Endothelial cell of umbilical vein (primary cell): Measurements from ENCODE around the gene ARHGAP15. TPM values are rescaled to one million over a fixed set of nuclear protein-coding genes. Genes with fewer than 3 reads are reported as not detected.

Source experiments
- BruUV-seq: library from RNA; stranded (reverse); fragments of 400-500 nt; replicated peaks from 2 replicates; lab custom pipeline; 2021; lab: Mats Ljungman, UMichigan
- CTCF ChIA-PET: fragments of 300-600, 350-600 bp; sonication (Branson Sonifier 250); formaldehyde crosslinking; loops from one replicate; lab custom pipeline; 2021; ENCODE audit warnings: antibody characterized with exemption, inconsistent platforms; lab: Charles Lee
- POLR2A ChIA-PET: fragments of 300-600, 350-600 bp; sonication (Branson Sonifier 250); formaldehyde crosslinking; loops from one replicate; lab custom pipeline; 2021; ENCODE audit warnings: antibody characterized with exemption, inconsistent platforms; lab: Charles Lee
- DNase-seq: peaks from one replicate; pipeline ENCODE4 v3.0.0-alpha.2; 2011; ENCODE audit warnings: low read depth, low spot score
- FAIRE-seq: peaks from 2 replicates; lab custom pipeline; 2011; peaks lifted over from hg19 to GRCh38; lab: Jason Lieb, UNC
- H2AFZ ChIP-seq: 2 replicates; pipeline ENCODE4 v1.6.0; 2012; ENCODE audit warnings: low read depth, low read length, control low read depth, inconsistent platforms
- H3K27ac ChIP-seq: 2 replicates; pipeline ENCODE4 v1.5.1; 2011; ENCODE audit warnings: low read depth, mild to moderate bottlenecking, control low read depth, low read length, moderate library complexity; ENCODE audit not compliant: insufficient read depth
- H3K27me3 ChIP-seq, 2 experiments: 2 replicates each; pipeline versions ENCODE4 v1.6.0 to v1.6.1; 2011; ENCODE audit warnings: low read length in 2 of 2, mixed read lengths in 1 of 2; ENCODE audit not compliant: control insufficient read depth in 2 of 2, insufficient read depth in 2 of 2
- H3K36me3 ChIP-seq, 2 experiments: 2 replicates in 1 of 2; 3 replicates in 1 of 2; pipeline ENCODE4 v1.5.1; 2011; ENCODE audit warnings: low read length in 2 of 2, mild to moderate bottlenecking in 1 of 2, moderate library complexity in 1 of 2; ENCODE audit not compliant: control insufficient read depth in 2 of 2, insufficient read depth in 2 of 2; ENCODE audit errors: extremely low read depth in 1 of 2
- H3K4me1 ChIP-seq: 3 replicates; pipeline ENCODE4 v1.5.1; 2011; ENCODE audit warnings: mild to moderate bottlenecking, low read length; ENCODE audit not compliant: control insufficient read depth, insufficient read depth; ENCODE audit errors: extremely low read depth
- H3K4me2 ChIP-seq: 2 replicates; pipeline ENCODE4 v1.6.1; 2011; ENCODE audit warnings: low read length, control low read depth, mixed read lengths; ENCODE audit not compliant: insufficient read depth
- H3K4me3 ChIP-seq, 3 experiments: fragments of 200-600 bp in 1 of 3; sonication (generic), shearing (Covaris generic) in 1 of 3; replicated peaks in 1 of 3; 2 replicates each; pipeline ENCODE4 v1.5.1; 2011 to 2016; ENCODE audit warnings: control low read depth in 3 of 3, low read length in 3 of 3, mild to moderate bottlenecking in 2 of 3, inconsistent platforms in 1 of 3, low read depth in 1 of 3, moderate library complexity in 1 of 3; ENCODE audit not compliant: insufficient read depth in 1 of 3
- H3K79me2 ChIP-seq: 2 replicates; pipeline ENCODE4 v1.6.0; 2012; ENCODE audit warnings: low read length, inconsistent platforms; ENCODE audit not compliant: control insufficient read depth, insufficient read depth
- H3K9ac ChIP-seq: replicated peaks from 2 replicates; pipeline ENCODE3; 2011; ENCODE audit warnings: low read length, control low read depth; ENCODE audit not compliant: insufficient read depth; ENCODE audit errors: extremely low read depth
- H3K9me1 ChIP-seq: replicated peaks from 3 replicates; pipeline ENCODE4 v1.6.0; 2011; ENCODE audit warnings: mild to moderate bottlenecking, low read length; ENCODE audit not compliant: control insufficient read depth, insufficient read depth; ENCODE audit errors: extremely low read depth
- H3K9me3 ChIP-seq: replicated peaks from 2 replicates; pipeline ENCODE4 v1.5.1; 2012; ENCODE audit warnings: low read length, inconsistent platforms; ENCODE audit not compliant: control insufficient read depth, insufficient read depth
- H4K20me1 ChIP-seq: replicated peaks from 2 replicates; pipeline ENCODE3; 2011; ENCODE audit warnings: mild to moderate bottlenecking, low read length; ENCODE audit not compliant: control insufficient read depth, insufficient read depth; ENCODE audit errors: extremely low read depth
- CTCF ChIP-seq, 2 donors: IDR thresholded peaks; 1 replicate in 1 of 2; 2 replicates in 1 of 2; pipeline ENCODE4 v1.5.1; 2011; ENCODE audit warnings: low read length in 2 of 2, mild to moderate bottlenecking in 2 of 2, moderate library complexity in 2 of 2, control low read depth in 1 of 2, inconsistent platforms in 1 of 2, low read depth in 1 of 2; ENCODE audit not compliant: insufficient read depth in 1 of 2; ENCODE audit errors: extremely low read depth in 1 of 2
- EZH2 ChIP-seq: IDR thresholded peaks from 2 replicates; pipeline ENCODE4 v1.6.1; 2012; ENCODE audit warnings: borderline replicate concordance, low read depth, mild to moderate bottlenecking, moderate library complexity, low read length, inconsistent platforms; ENCODE audit not compliant: severe bottlenecking
- FOS ChIP-seq: IDR thresholded peaks from 2 replicates; pipeline ENCODE4 v1.6.1; 2011; ENCODE audit warnings: mild to moderate bottlenecking, low read length, moderate library complexity, borderline replicate concordance; ENCODE audit not compliant: insufficient read depth
- GATA2 ChIP-seq: IDR thresholded peaks from 2 replicates; pipeline ENCODE4 v1.7.0; 2011; ENCODE audit warnings: low read depth, mild to moderate bottlenecking, moderate library complexity, mixed read lengths, low read length; ENCODE audit not compliant: insufficient read length, insufficient read depth
- JUN ChIP-seq: IDR thresholded peaks from 2 replicates; pipeline ENCODE4 v1.6.1; 2011; ENCODE audit warnings: borderline replicate concordance, low read depth; ENCODE audit not compliant: insufficient read length, insufficient read depth
- MAX ChIP-seq: IDR thresholded peaks from 2 replicates; pipeline ENCODE4 v1.6.1; 2011; ENCODE audit not compliant: insufficient read depth, insufficient read length
- MYC ChIP-seq: IDR thresholded peaks from one replicate; pipeline ENCODE4 v1.6.1; 2011; ENCODE audit warnings: mild to moderate bottlenecking, low read depth, low read length
- POLR2A ChIP-seq: IDR thresholded peaks from 2 replicates; pipeline ENCODE4 v1.6.1; 2012; ENCODE audit warnings: low read depth, mild to moderate bottlenecking, control low read depth, low read length
- POLR2AphosphoS5 ChIP-seq: IDR thresholded peaks from 2 replicates; pipeline ENCODE4 v1.6.1; 2012; ENCODE audit warnings: low read depth, mild to moderate bottlenecking, control low read depth, low read length, moderate library complexity; ENCODE audit not compliant: insufficient read depth
- dilution Hi-C: fragments of 300-500 bp; cut with MboI; formaldehyde crosslinking; loops from one replicate; pipeline ENCODE4 v1.15.0; 2019; ENCODE audit warnings: low sequenced_read_pairs; ENCODE audit not compliant: extremely low pct_ligation_motif_present
- intact Hi-C: fragments of 100-400 bp; cut with micrococcal nuclease; formaldehyde crosslinking; loops from one replicate; pipeline ENCODE4 v1.10.0; 2022
- polyA plus RNA-seq, 4 experiments: library from polyadenylated mRNA; depleted of rRNA in 3 of 4; stranded (reverse) in 3 of 4; unstranded in 1 of 4; fragments of >200 nt; gene quantifications; 2 replicates each; pipeline versions ENCODE4 v1.2.1 to v1.2.3, GENCODE V29; 2011 to 2012; ENCODE audit warnings: missing spikeins in 1 of 4
- total RNA-seq: library from RNA; stranded (reverse); gene quantifications from 2 replicates; pipeline ENCODE4 v1.2.3, GENCODE V29; 2021

The ARHGAP15 gene
- total and polyA plus RNA-seq, 2 donors (not counting 3 experiments of a cell fraction or from before 2014, with no cell fraction given) = not detected

GRCh38 chr2:143463719-143464118 is 334.5 kb downstream of the ARHGAP15 start:
- H3K9ac ChIP-seq = no peak overlapping the region
- DNase-seq (no peak), FAIRE-seq (no peak)
- H4K20me1 ChIP-seq = no peaks in the 10 kb centered on the region
- H3K27ac ChIP-seq = no peak overlapping the region
- no peaks in the 10 kb centered on the region for H3K9me3 ChIP-seq
- H3K27me3 ChIP-seq = no peaks in the 10 kb centered on the region
- H3K4me1 ChIP-seq = no peaks in the 10 kb centered on the region
- no peak overlapping the region for H3K4me3 ChIP-seq
- H2AFZ ChIP-seq = no peak overlapping the region
- no peak overlapping the region for H3K4me2 ChIP-seq
- intact Hi-C loops (no loop called here), dilution Hi-C loops (no loop called here)
- ChIA-PET POLR2A (no interaction called here), CTCF (interaction anchor here (0.8 to 1.2 kb wide), 2 partner anchors 9 to 11 kb away, joined by 3 to 4 read pairs; no protein-coding TSS in a partner anchor)
- H3K79me2 ChIP-seq = no peaks in the 10 kb centered on the region
- no peaks in the 10 kb centered on the region for H3K9me1 ChIP-seq
- no peaks in the 10 kb centered on the region for H3K36me3 ChIP-seq
- no TSS peak for BruUV-seq
- no peak for TF ChIP-seq GATA2
- TF ChIP-seq POLR2A = no peak
- no peak for TF ChIP-seq MAX
- TF ChIP-seq CTCF (IDR thresholded peaks at IDR 0.05; ENCODE audit: extremely low read depth in 1 of 2, insufficient read depth in 1 of 2, low read depth in 1 of 2, low read length in 2 of 2) = no peak
- no peak for TF ChIP-seq JUN
- no peak for TF ChIP-seq FOS
- no peak for TF ChIP-seq POLR2AphosphoS5
- no peak for TF ChIP-seq EZH2
- TF ChIP-seq MYC = no peak
